ENCODE data around the gene FAM13A. TPM values are rescaled to one million over a fixed set of nuclear protein-coding genes. Genes with fewer than 3 reads are reported as not detected.

The FAM13A gene
- total RNA-seq, 1 experiment from 2014 or later, result 26.7 TPM

DNA sequence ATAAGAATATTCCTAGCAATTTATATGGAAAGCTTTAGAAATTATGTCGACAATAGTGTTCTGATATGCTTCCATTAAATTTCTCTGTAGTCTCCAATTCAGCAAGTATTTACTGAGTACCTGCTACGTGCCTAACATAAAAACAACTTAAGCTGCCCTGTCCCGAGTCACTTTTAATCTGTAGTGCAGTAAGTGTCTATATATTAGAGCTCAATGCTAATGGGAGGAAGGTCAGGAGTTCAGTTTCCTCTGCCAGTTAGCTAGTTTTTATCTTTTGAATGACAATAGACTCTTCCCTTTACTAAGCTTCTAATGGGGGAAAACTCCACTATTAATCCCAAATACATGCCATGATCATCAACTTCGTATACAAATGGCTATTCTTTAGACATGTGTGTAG is 240.6 kb downstream of the FAM13A start:
- no TSS peak for BruUV-seq (replicated peaks)
- Histone ChIP-seq H3K4me2 (no peak overlapping the region), H3K36me3 (ENCODE audit: low read depth) (no peaks in the 10 kb centered on the region), H3K9me2 (ENCODE audit: insufficient read depth) (no peaks in the 10 kb centered on the region), H3K9me3 (ENCODE audit: insufficient read depth, low read depth) (no peaks in the 10 kb centered on the region), H3F3A (ENCODE audit: insufficient read depth, low read depth) (no peaks in the 10 kb centered on the region), H4K20me1 (ENCODE audit: insufficient read depth) (no peaks in the 10 kb centered on the region), H3K27ac (no peak overlapping the region), H3K27me3 (ENCODE audit: insufficient read depth, low read depth) (no peaks in the 10 kb centered on the region), H2AFZ (no peak overlapping the region), H3K4me1 (replicated peaks; ENCODE audit: insufficient read depth) (0 out of 2 replicates have a peak, but pooled peaks cover 20% of the 10 kb centered on the region), H3K79me2 (ENCODE audit: low read depth) (peaks cover 24% of the 10 kb centered on the region), H3K4me3 (no peak overlapping the region)
- CTCF ChIA-PET, result no interaction called here
- TF ChIP-seq, protein P1, sequence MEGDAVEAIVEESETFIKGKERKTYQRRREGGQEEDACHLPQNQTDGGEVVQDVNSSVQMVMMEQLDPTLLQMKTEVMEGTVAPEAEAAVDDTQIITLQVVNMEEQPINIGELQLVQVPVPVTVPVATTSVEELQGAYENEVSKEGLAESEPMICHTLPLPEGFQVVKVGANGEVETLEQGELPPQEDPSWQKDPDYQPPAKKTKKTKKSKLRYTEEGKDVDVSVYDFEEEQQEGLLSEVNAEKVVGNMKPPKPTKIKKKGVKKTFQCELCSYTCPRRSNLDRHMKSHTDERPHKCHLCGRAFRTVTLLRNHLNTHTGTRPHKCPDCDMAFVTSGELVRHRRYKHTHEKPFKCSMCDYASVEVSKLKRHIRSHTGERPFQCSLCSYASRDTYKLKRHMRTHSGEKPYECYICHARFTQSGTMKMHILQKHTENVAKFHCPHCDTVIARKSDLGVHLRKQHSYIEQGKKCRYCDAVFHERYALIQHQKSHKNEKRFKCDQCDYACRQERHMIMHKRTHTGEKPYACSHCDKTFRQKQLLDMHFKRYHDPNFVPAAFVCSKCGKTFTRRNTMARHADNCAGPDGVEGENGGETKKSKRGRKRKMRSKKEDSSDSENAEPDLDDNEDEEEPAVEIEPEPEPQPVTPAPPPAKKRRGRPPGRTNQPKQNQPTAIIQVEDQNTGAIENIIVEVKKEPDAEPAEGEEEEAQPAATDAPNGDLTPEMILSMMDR (conservative IDR thresholded peaks at IDR 0.05), result no peak
- no peak for TF ChIP-seq EZH2 (IDR thresholded peaks at IDR 0.05; ENCODE audit: low read depth)
- no peak for DNase-seq
- intact Hi-C loops (cut with micrococcal nuclease; ENCODE audit: unreplicated experiment), result loop anchor here (5.0 kb wide), 1 partner anchor 279 kb away; no protein-coding TSS in a partner anchor
- POLR2A ChIA-PET (ENCODE audit: unreplicated experiment), result no interaction called here

DNA sequence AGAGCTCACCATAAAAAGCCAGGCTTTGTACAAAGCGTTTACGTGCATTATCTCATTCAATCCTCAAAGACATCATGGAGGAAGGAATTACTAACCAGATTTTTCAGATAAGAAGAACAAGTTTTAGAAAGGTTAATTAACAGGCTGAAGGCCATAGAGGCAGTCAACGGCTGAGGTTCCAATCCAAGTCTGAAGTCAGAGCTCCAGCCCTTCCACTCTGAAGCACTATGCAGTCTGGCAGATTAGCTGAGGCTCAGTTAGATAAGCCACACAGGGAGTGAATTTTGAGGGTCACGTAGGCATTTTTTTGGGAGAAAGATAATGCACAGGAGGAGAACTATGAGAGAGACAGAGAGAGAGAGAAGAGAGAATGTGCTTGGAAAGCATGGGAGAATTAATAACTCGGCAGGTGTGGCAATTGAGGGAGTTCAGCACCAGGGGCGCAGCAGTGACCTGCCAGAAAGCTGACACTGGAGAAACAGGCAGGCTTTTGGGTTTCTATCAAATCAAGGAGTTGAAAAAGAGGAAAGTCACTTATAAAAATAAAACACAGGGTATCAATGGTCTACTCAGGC is 242.9 kb downstream of the FAM13A start:
- DNase-seq, result no peak
- Histone ChIP-seq H4K20me1 (ENCODE audit: insufficient read depth) (no peaks in the 10 kb centered on the region), H3K9me2 (ENCODE audit: insufficient read depth) (no peaks in the 10 kb centered on the region), H3K4me1 (replicated peaks; ENCODE audit: insufficient read depth) (0 out of 2 replicates have a peak, but pooled peaks cover 5% of the 10 kb centered on the region), H3K9me3 (ENCODE audit: insufficient read depth, low read depth) (no peaks in the 10 kb centered on the region), H3K79me2 (ENCODE audit: low read depth) (0 out of 2 replicates have a peak, but pooled peaks cover 8% of the 10 kb centered on the region), H3K36me3 (ENCODE audit: low read depth) (no peaks in the 10 kb centered on the region), H2AFZ (no peak overlapping the region), H3K27ac (no peak overlapping the region), H3K4me2 (no peak overlapping the region), H3K4me3 (no peak overlapping the region), H3F3A (ENCODE audit: insufficient read depth, low read depth) (no peaks in the 10 kb centered on the region), H3K27me3 (ENCODE audit: insufficient read depth, low read depth) (no peaks in the 10 kb centered on the region)
- intact Hi-C loops (cut with micrococcal nuclease; ENCODE audit: unreplicated experiment), result no loop called here
- ChIA-PET CTCF (no interaction called here), POLR2A (ENCODE audit: unreplicated experiment) (no interaction called here)
- BruUV-seq (replicated peaks), result no TSS peak
- no peak for TF ChIP-seq EZH2 (IDR thresholded peaks at IDR 0.05; ENCODE audit: low read depth)
- TF ChIP-seq, protein P1 (conservative IDR thresholded peaks at IDR 0.05), result no peak

DNA sequence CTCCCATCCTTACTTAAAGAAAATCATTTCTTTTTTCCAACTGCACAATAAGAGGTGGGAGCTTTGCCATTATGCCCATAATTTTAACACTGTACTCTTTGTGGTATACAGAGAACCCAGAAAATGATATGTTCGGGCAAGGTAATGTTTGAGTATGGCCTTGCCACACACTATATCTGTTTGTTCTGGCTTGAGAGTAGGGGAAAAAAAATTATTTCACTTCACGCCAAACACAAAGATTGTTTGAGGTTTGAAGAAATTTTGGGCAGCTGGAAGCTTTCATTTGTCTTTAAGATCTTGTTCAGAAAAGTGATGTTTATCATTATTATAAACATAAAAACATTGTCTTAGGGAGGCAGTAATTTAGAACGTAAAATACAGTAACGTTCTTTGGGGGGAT is 244.0 kb downstream of the FAM13A start:
- no peak overlapping the region for H3K27ac ChIP-seq
- intact Hi-C loops (cut with micrococcal nuclease; ENCODE audit: unreplicated experiment), result no loop called here
- no peak overlapping the region for H3K4me2 ChIP-seq
- BruUV-seq (replicated peaks), result no TSS peak
- H3K9me3 ChIP-seq (ENCODE audit: insufficient read depth, low read depth), result no peaks in the 10 kb centered on the region
- no peaks in the 10 kb centered on the region for H3K4me1 ChIP-seq (replicated peaks; ENCODE audit: insufficient read depth)
- H3K79me2 ChIP-seq (ENCODE audit: low read depth), result 0 out of 2 replicates have a peak, but pooled peaks cover 3% of the 10 kb centered on the region
- H4K20me1 ChIP-seq (ENCODE audit: insufficient read depth), result no peaks in the 10 kb centered on the region
- ChIA-PET POLR2A (ENCODE audit: unreplicated experiment) (no interaction called here), CTCF (no interaction called here)
- no peaks in the 10 kb centered on the region for H3K27me3 ChIP-seq (ENCODE audit: insufficient read depth, low read depth)
- no peak for TF ChIP-seq EZH2 (IDR thresholded peaks at IDR 0.05; ENCODE audit: low read depth)
- TF ChIP-seq, protein P1 (conservative IDR thresholded peaks at IDR 0.05), result no peak
- no peaks in the 10 kb centered on the region for H3K36me3 ChIP-seq (ENCODE audit: low read depth)
- H3F3A ChIP-seq (ENCODE audit: insufficient read depth, low read depth), result no peaks in the 10 kb centered on the region
- H3K9me2 ChIP-seq (ENCODE audit: insufficient read depth), result no peaks in the 10 kb centered on the region
- no peak overlapping the region for H2AFZ ChIP-seq
- H3K4me3 ChIP-seq, result no peak overlapping the region
- no peak for DNase-seq

Measured in PC-9 (cell line).